ENCODE data around the gene TBC1D9. TPM values are rescaled to one million over a fixed set of nuclear protein-coding genes. Genes with fewer than 3 reads are reported as not detected.

TBC1D9 gene
- total and polyA plus RNA-seq, 10 of the 15 experiments (the other 5 are each of a cell fraction or from before 2014, with no cell fraction given): 0.87 to 14.9 (median 7.1) TPM

GRCh38 chr4:140688711-140689598 is 67.2 kb downstream of the TBC1D9 start:
- Histone ChIP-seq H4K20me1 (ENCODE audit: control insufficient read depth, insufficient read depth) (no peaks in the 10 kb centered on the region), H3K4me1 (ENCODE audit: control insufficient read depth, insufficient read depth, low read length) (no peaks in the 10 kb centered on the region), H3K27me3 (replicated peaks in 1 of 2; ENCODE audit: control insufficient read depth in 2 of 2, insufficient read depth in 2 of 2, low read length in 1 of 2) (no peaks in the 10 kb centered on the region), H3K9ac (ENCODE audit: control insufficient read depth, insufficient read depth, low read length) (no peak overlapping the region), H2AFZ (ENCODE audit: control insufficient read depth, low read depth, low read length) (no peak overlapping the region), H3K79me2 (ENCODE audit: control insufficient read depth, insufficient read depth, low read length) (no peaks in the 10 kb centered on the region), H3K4me3 (no peak overlapping the region), H3K27ac (ENCODE audit: control insufficient read depth, insufficient read depth) (no peak overlapping the region), H3K4me2 (ENCODE audit: control insufficient read depth, insufficient read depth) (no peak overlapping the region), H3K9me3 (replicated peaks; ENCODE audit: control insufficient read depth, insufficient read depth, low read length) (no peaks in the 10 kb centered on the region), H3K36me3 (ENCODE audit: control insufficient read depth in 2 of 2, insufficient read depth in 2 of 2, low read length in 1 of 2) (no peaks in the 10 kb centered on the region; a peak in 2 of 4 replicates)
- SMC1A ChIA-PET (ENCODE audit: uncharacterized antibody, unreplicated experiment): no interaction called here
- in situ Hi-C loops (cut with MboI): no loop called here
- FAIRE-seq (no peak), DNase-seq (ENCODE audit: low read depth, low spot score) (no peak), ATAC-seq (no peak)
- intact Hi-C loops (cut with micrococcal nuclease; ENCODE audit: unreplicated experiment): no loop called here
- RAD21 ChIA-PET (ENCODE audit: unreplicated experiment): no interaction called here
- no TSS peak for BruUV-seq (replicated peaks)
- CTCF ChIA-PET: no interaction called here
- WGBS (ENCODE audit: insufficient coverage, insufficient replicate concordance, low lambda C conversion rate, missing lambda C conversion rate): 55% methylated on average over 6 of the region's 6 CpGs
- POLR2A ChIA-PET: no interaction called here
- TF ChIP-seq SMAD5 (IDR thresholded peaks at IDR 0.05; ENCODE audit: low read depth) (no peak), RUNX3 (IDR thresholded peaks at IDR 0.05; ENCODE audit: low read length) (no peak), CREM (IDR thresholded peaks at IDR 0.05; ENCODE audit: low read depth) (no peak), MYC (IDR thresholded peaks at IDR 0.05; ENCODE audit: insufficient read depth, insufficient read length, insufficient replicate concordance, low read length, severe bottlenecking) (no peak), RELA (IDR thresholded peaks at IDR 0.05; ENCODE audit: borderline replicate concordance, partially characterized antibody) (no peak), E2F8 (IDR thresholded peaks at IDR 0.05; ENCODE audit: low read depth, partially characterized antibody) (no peak), SPI1 (IDR thresholded peaks at IDR 0.05; ENCODE audit: borderline replicate concordance, insufficient read depth, low read depth, low read length) (no peak), CUX1 (IDR thresholded peaks at IDR 0.05; ENCODE audit: insufficient replicate concordance, low read depth, low read length) (no peak), ZBTB40 (IDR thresholded peaks at IDR 0.05; ENCODE audit: borderline replicate concordance) (no peak), YY1 (IDR thresholded peaks at IDR 0.05; ENCODE audit: low read depth, low read length) (no peak)
